Calu3 (cell line): ENCODE results near the gene CSHL1. TPM values are rescaled to one million over a fixed set of nuclear protein-coding genes. Genes with fewer than 3 reads are reported as not detected.

Experiments used
- BruUV-seq: library from RNA; stranded (reverse); fragments of 400-500 nt; replicated peaks from 2 replicates; lab custom pipeline; 2021; lab: Mats Ljungman, UMichigan
- CTCF ChIA-PET: fragments of 300-600 bp; sonication (Branson Sonifier 250); formaldehyde crosslinking; loops from one replicate; lab custom pipeline; 2022; ENCODE audit warnings: antibody characterized with exemption; lab: Charles Lee
- DNase-seq: peaks from one replicate; pipeline ENCODE4 v3.0.0; 2022
- H3K27ac Mint-ChIP-seq: one replicate; pipeline ENCODE4 v1.8.0; 2022; ENCODE audit warnings: mixed read lengths; ENCODE audit not compliant: unreplicated experiment
- H3K27me3 Mint-ChIP-seq: one replicate; pipeline ENCODE4 v1.8.0; 2022; ENCODE audit warnings: mixed read lengths; ENCODE audit not compliant: unreplicated experiment
- H3K36me3 Mint-ChIP-seq: one replicate; pipeline ENCODE4 v1.8.0; 2022; ENCODE audit warnings: mild to moderate bottlenecking, moderate library complexity, mixed read lengths; ENCODE audit not compliant: insufficient read depth, unreplicated experiment
- H3K4me1 Mint-ChIP-seq: one replicate; pipeline ENCODE4 v1.8.0; 2022; ENCODE audit warnings: mild to moderate bottlenecking, low read depth, mixed read lengths; ENCODE audit not compliant: unreplicated experiment
- H3K4me3 Mint-ChIP-seq: one replicate; pipeline ENCODE4 v1.8.0; 2022; ENCODE audit warnings: mild to moderate bottlenecking, low read depth, moderate library complexity, mixed read lengths; ENCODE audit not compliant: unreplicated experiment
- H3K9me3 Mint-ChIP-seq: one replicate; pipeline ENCODE4 v1.8.0; 2022; ENCODE audit warnings: low read depth, mixed read lengths; ENCODE audit not compliant: unreplicated experiment
- CTCF ChIP-seq: fragments of 200-600 bp; IDR thresholded peaks from one replicate; pipeline ENCODE4 v1.8.0; 2022; ENCODE audit warnings: antibody characterized with exemption; ENCODE audit not compliant: unreplicated experiment
- intact Hi-C: fragments of 100-400 bp; cut with micrococcal nuclease; formaldehyde crosslinking; loops from one replicate; pipeline ENCODE4 v1.10.0; 2022; ENCODE audit not compliant: unreplicated experiment
- total RNA-seq: library from RNA; stranded (reverse); gene quantifications from 2 replicates; pipeline ENCODE4 v1.2.3, GENCODE V29; 2022

Gene CSHL1
- total RNA-seq, 1 experiment from 2014 or later, result not detected

GRCh38 chr17:63937920-63938319 is 26.9 kb upstream of the CSHL1 start:
- Mint-ChIP-seq H3K4me3 (no peak overlapping the region), H3K9me3 (no peaks in the 10 kb centered on the region), H3K4me1 (no peaks in the 10 kb centered on the region), H3K27ac (no peak overlapping the region), H3K27me3 (peaks cover 48% of the 10 kb centered on the region), H3K36me3 (no peaks in the 10 kb centered on the region)
- intact Hi-C loops, result no loop called here
- DNase-seq, result no peak
- no peak for TF ChIP-seq CTCF
- BruUV-seq, result no TSS peak
- CTCF ChIA-PET, result no interaction called here

GRCh38 chr17:63937319-63937718 is 26.3 kb upstream of the CSHL1 start:
- CTCF ChIA-PET, result interaction anchor here (0.6 to 1.0 kb wide), 3 partner anchors 8 to 26 kb away, joined by 3 to 6 read pairs (median 5); partner anchors contain the start of gene GH1
- Mint-ChIP-seq H3K4me1 (no peaks in the 10 kb centered on the region), H3K9me3 (no peaks in the 10 kb centered on the region), H3K27ac (no peak overlapping the region), H3K36me3 (no peaks in the 10 kb centered on the region), H3K27me3 (peaks cover 48% of the 10 kb centered on the region), H3K4me3 (no peak overlapping the region)
- no peak for TF ChIP-seq CTCF
- intact Hi-C loops, result no loop called here
- DNase-seq, result no peak
- no TSS peak for BruUV-seq

- no peak overlapping the region for H3K4me3 Mint-ChIP-seq
- H3K36me3 Mint-ChIP-seq, result no peaks in the 10 kb centered on the region
- no peak for TF ChIP-seq CTCF
- CTCF ChIA-PET, result no interaction called here
- BruUV-seq, result no TSS peak
- H3K4me1 Mint-ChIP-seq, result no peaks in the 10 kb centered on the region
- H3K27ac Mint-ChIP-seq, result no peak overlapping the region
- no peaks in the 10 kb centered on the region for H3K9me3 Mint-ChIP-seq
- intact Hi-C loops, result no loop called here
- no peak for DNase-seq
- H3K27me3 Mint-ChIP-seq, result peaks cover 48% of the 10 kb centered on the region
Measured at GRCh38 chr17:63934183-63935112, 23.4 kb upstream of the CSHL1 start.

GRCh38 chr17:63933598-63933997 is 22.5 kb upstream of the CSHL1 start:
- H3K4me1 Mint-ChIP-seq, result no peaks in the 10 kb centered on the region
- H3K9me3 Mint-ChIP-seq, result no peaks in the 10 kb centered on the region
- no peak overlapping the region for H3K4me3 Mint-ChIP-seq
- DNase-seq, result no peak
- CTCF ChIA-PET, result no interaction called here
- intact Hi-C loops, result no loop called here
- no peaks in the 10 kb centered on the region for H3K36me3 Mint-ChIP-seq
- H3K27me3 Mint-ChIP-seq, result peaks cover 40% of the 10 kb centered on the region
- no TSS peak for BruUV-seq
- TF ChIP-seq CTCF, result no peak
- no peak overlapping the region for H3K27ac Mint-ChIP-seq
